Neural cell (in vitro differentiated cells): ENCODE data around the gene GRM4. TPM values are rescaled to one million over a fixed set of nuclear protein-coding genes. Genes with fewer than 3 reads are reported as not detected.

Experiments used
- H2AFZ ChIP-seq: fragments of 200-600, 300-800 bp; sonication (generic), shearing (Covaris generic); 2 replicates; pipeline ENCODE4 v1.6.0; 2014; ENCODE audit warnings: low read depth, mild to moderate bottlenecking, antibody characterized with exemption, low read length, moderate library complexity
- H3F3A ChIP-seq: fragments of 200-600 bp; shearing (Covaris generic); 2 replicates; pipeline ENCODE4 v1.6.1; 2016; ENCODE audit warnings: mild to moderate bottlenecking, moderate library complexity, mixed read lengths, antibody characterized with exemption, low read length; ENCODE audit not compliant: insufficient read depth, poor library complexity, severe bottlenecking
- H3K27ac ChIP-seq: fragments of 200-600, 300-800 bp; sonication (generic), shearing (Covaris generic); 2 replicates; pipeline ENCODE4 v1.5.1; 2014; ENCODE audit warnings: mild to moderate bottlenecking, low read length, moderate library complexity
- H3K27me3 ChIP-seq: fragments of 300-800, 200-600 bp; sonication (generic), shearing (Covaris generic); 2 replicates; pipeline ENCODE4 v1.6.0; 2014; ENCODE audit warnings: mild to moderate bottlenecking, low read depth, low read length, moderate library complexity; ENCODE audit not compliant: insufficient read depth
- H3K36me3 ChIP-seq: fragments of 300-800, 200-600 bp; sonication (generic), shearing (Covaris generic); 2 replicates; pipeline ENCODE4 v1.5.1; 2014; ENCODE audit warnings: mild to moderate bottlenecking, antibody characterized with exemption, low read length, moderate library complexity; ENCODE audit not compliant: insufficient read depth
- H3K4me2 ChIP-seq: fragments of 300-800, 200-600 bp; sonication (generic), shearing (Covaris generic); 2 replicates; pipeline ENCODE4 v1.6.0; 2014; ENCODE audit warnings: mild to moderate bottlenecking, low read length
- H3K4me3 ChIP-seq: fragments of 300-800, 200-600 bp; sonication (generic), shearing (Covaris generic); 2 replicates; pipeline ENCODE4 v1.5.1; 2014; ENCODE audit warnings: mild to moderate bottlenecking, low read length, moderate library complexity
- H3K79me2 ChIP-seq: fragments of 200-600 bp; shearing (Covaris generic); replicated peaks from 2 replicates; pipeline ENCODE4 v1.6.0; 2014; ENCODE audit warnings: mild to moderate bottlenecking, low read length, moderate library complexity; ENCODE audit not compliant: insufficient read depth
- H3K9ac ChIP-seq: fragments of 300-800, 200-600 bp; sonication (generic), shearing (Covaris generic); 2 replicates; pipeline ENCODE4 v1.6.1; 2016; ENCODE audit warnings: mild to moderate bottlenecking, low read length, mixed read lengths
- H3K9me2 ChIP-seq: fragments of 200-600 bp; shearing (Covaris generic); 2 replicates; pipeline ENCODE4 v1.6.1; 2016; ENCODE audit warnings: mild to moderate bottlenecking, low read length, mixed read lengths; ENCODE audit not compliant: insufficient read depth
- H3K9me3 ChIP-seq: fragments of 200-600, 300-800 bp; sonication (generic), shearing (Covaris generic); 2 replicates; pipeline ENCODE4 v1.6.1; 2016; ENCODE audit warnings: mild to moderate bottlenecking, mixed run types, low read length, moderate library complexity, mixed read lengths
- H4K20me1 ChIP-seq: fragments of 200-600 bp; shearing (Covaris generic); 2 replicates; pipeline ENCODE4 v1.6.1; 2016; ENCODE audit warnings: mild to moderate bottlenecking, mixed run types; ENCODE audit not compliant: insufficient read depth
- CTCF ChIP-seq: fragments of 450-650 bp; IDR thresholded peaks from 2 replicates; pipeline ENCODE4 v1.5.1; 2014; ENCODE audit warnings: antibody characterized with exemption, mild to moderate bottlenecking, moderate library complexity; ENCODE audit not compliant: poor library complexity, severe bottlenecking
- EP300 ChIP-seq: fragments of 450-650 bp; conservative IDR thresholded peaks from 2 replicates; pipeline ENCODE4 v1.6.1; 2014; ENCODE audit warnings: antibody characterized with exemption, mild to moderate bottlenecking, moderate library complexity; ENCODE audit not compliant: poor library complexity, severe bottlenecking
- EZH2 ChIP-seq: fragments of 200-600, 300-800 bp; shearing (Covaris generic), sonication (generic); IDR thresholded peaks from 2 replicates; pipeline ENCODE4 v1.6.1; 2014; ENCODE audit warnings: antibody characterized with exemption, low read length, borderline replicate concordance, mild to moderate bottlenecking; ENCODE audit not compliant: insufficient read depth, poor library complexity, severe bottlenecking
- MXI1 ChIP-seq: fragments of 450-650 bp; conservative IDR thresholded peaks from 2 replicates; pipeline ENCODE4 v1.6.1; 2014; ENCODE audit warnings: antibody characterized with exemption, mild to moderate bottlenecking; ENCODE audit not compliant: poor library complexity, severe bottlenecking
- POLR2AphosphoS5 ChIP-seq: IDR thresholded peaks from 2 replicates; pipeline ENCODE4 v1.6.1; 2012
- RAD21 ChIP-seq: fragments of 450-650 bp; conservative IDR thresholded peaks from 2 replicates; pipeline ENCODE4 v1.6.1; 2014; ENCODE audit warnings: antibody characterized with exemption, mild to moderate bottlenecking, moderate library complexity
- REST ChIP-seq: IDR thresholded peaks from 2 replicates; pipeline ENCODE4 v1.6.1; 2012; ENCODE audit warnings: borderline replicate concordance
- SMC3 ChIP-seq: fragments of 450-650 bp; conservative IDR thresholded peaks from 2 replicates; pipeline ENCODE4 v1.6.1; 2014; ENCODE audit warnings: antibody characterized with exemption, mild to moderate bottlenecking, moderate library complexity; ENCODE audit not compliant: poor library complexity
- TAF1 ChIP-seq: IDR thresholded peaks from 2 replicates; pipeline ENCODE4 v1.6.1; 2012; ENCODE audit warnings: low read depth
- polyA plus RNA-seq: library from polyadenylated mRNA; depleted of rRNA; stranded (reverse); fragments of >200 nt; gene quantifications from 2 replicates; pipeline ENCODE4 v1.2.3, GENCODE V29; 2014

GRM4 gene
- polyA plus RNA-seq, 1 donor from 2014 or later, result 2.1 TPM

DNA sequence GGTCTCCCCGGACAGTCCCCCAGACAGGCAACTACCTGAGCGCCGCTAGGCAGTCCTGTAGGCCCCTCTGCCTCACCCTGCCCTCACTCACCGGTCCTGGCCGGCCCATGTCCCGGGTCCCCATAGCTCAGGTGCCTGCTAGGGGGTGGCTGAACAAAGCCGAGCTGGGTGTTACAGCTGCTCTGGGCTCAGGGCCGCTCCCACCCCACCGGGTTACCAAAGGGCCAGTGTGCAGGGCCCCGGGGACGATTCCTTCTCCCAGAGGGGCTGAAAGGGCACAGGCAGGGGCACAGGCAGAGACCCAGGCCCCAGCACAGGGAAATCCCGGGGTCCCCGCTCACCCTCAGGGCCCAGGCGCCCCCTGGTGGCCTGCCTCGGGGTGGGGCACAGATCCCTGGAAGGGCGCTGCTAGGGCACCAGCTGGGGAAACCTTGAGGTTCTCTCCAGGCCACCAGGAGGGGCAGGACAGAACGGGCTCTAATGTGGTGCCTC lies 118.4 kb downstream of the GRM4 start:
- no peaks in the 10 kb centered on the region for H3K9me3 ChIP-seq
- no peak overlapping the region for H2AFZ ChIP-seq
- TF ChIP-seq RAD21 (peak; percentile 34), CTCF (no peak)
- H3F3A ChIP-seq, result no peaks in the 10 kb centered on the region
- no peaks in the 10 kb centered on the region for H3K27me3 ChIP-seq
- H3K9ac ChIP-seq, result no peak overlapping the region
- H3K27ac ChIP-seq, result no peak overlapping the region
- no peak overlapping the region for H3K4me3 ChIP-seq
- H3K4me2 ChIP-seq, result no peak overlapping the region
- no peaks in the 10 kb centered on the region for H3K9me2 ChIP-seq
- no peaks in the 10 kb centered on the region for H3K79me2 ChIP-seq
- no peaks in the 10 kb centered on the region for H4K20me1 ChIP-seq
- H3K36me3 ChIP-seq, result no peaks in the 10 kb centered on the region

GRCh38 chr6:34025861-34026260 lies 120.0 kb downstream of the GRM4 start:
- peak overlapping the region; percentile 16 for H3K9ac ChIP-seq
- H3K9me2 ChIP-seq, result no peaks in the 10 kb centered on the region
- H4K20me1 ChIP-seq, result no peaks in the 10 kb centered on the region
- H3K36me3 ChIP-seq, result no peaks in the 10 kb centered on the region
- H3K79me2 ChIP-seq, result no peaks in the 10 kb centered on the region
- no peak overlapping the region for H3K4me3 ChIP-seq
- no peaks in the 10 kb centered on the region for H3K9me3 ChIP-seq
- no peak overlapping the region for H3K4me2 ChIP-seq
- no peaks in the 10 kb centered on the region for H3K27me3 ChIP-seq
- H3K27ac ChIP-seq, result no peak overlapping the region
- H2AFZ ChIP-seq, result no peak overlapping the region
- no peaks in the 10 kb centered on the region for H3F3A ChIP-seq
- TF ChIP-seq REST (no peak), MXI1 (no peak), EP300 (no peak), SMC3 (no peak), EZH2 (no peak), RAD21 (no peak), POLR2AphosphoS5 (no peak), CTCF (no peak), TAF1 (no peak)
